ENCODE measurements around the gene STX8. TPM values are rescaled to one million over a fixed set of nuclear protein-coding genes. Genes with fewer than 3 reads are reported as not detected.

The STX8 gene
- total and polyA plus RNA-seq, 9 of the 15 experiments (the other 6 are each of a cell fraction or from before 2014, with no cell fraction given) = 14.6 to 42.5 (median 22.1) TPM

- TF ChIP-seq ZNF696 (CRISPR knock-in tag; conservative IDR thresholded peaks at IDR 0.05) (no peak), POLR2H (tag; IDR thresholded peaks at IDR 0.05; ENCODE audit: low read depth) (no peak), GTF2A2 (tag; IDR thresholded peaks at IDR 0.05) (no peak), CGGBP1 (CRISPR knock-in tag; IDR thresholded peaks at IDR 0.05) (no peak), TAF1 (IDR thresholded peaks at IDR 0.05; ENCODE audit: control insufficient read depth, extremely low read depth, insufficient read depth, low read length, severe bottlenecking) (no peak), ZNF512 (tag; IDR thresholded peaks at IDR 0.05) (no peak), HCFC1 (IDR thresholded peaks at IDR 0.05; ENCODE audit: low read depth, low read length) (no peak)
- TF ChIP-seq, protein P1, sequence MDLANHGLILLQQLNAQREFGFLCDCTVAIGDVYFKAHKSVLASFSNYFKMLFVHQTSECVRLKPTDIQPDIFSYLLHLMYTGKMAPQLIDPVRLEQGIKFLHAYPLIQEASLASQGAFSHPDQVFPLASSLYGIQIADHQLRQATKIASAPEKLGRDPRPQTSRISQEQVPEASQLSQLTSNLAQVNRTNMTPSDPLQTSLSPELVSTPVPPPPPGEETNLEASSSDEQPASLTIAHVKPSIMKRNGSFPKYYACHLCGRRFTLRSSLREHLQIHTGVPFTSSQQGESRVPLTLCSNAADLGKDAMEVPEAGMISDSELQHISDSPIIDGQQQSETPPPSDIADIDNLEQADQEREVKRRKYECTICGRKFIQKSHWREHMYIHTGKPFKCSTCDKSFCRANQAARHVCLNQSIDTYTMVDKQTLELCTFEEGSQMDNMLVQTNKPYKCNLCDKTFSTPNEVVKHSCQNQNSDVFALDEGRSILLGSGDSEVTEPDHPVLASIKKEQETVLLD (IDR thresholded peaks at IDR 0.05) = no peak
- Histone ChIP-seq H3K27me3 (ENCODE audit: control insufficient read depth in 2 of 2, insufficient read depth in 2 of 2, low read length in 2 of 2) (peaks cover 0 to 34% of the 10 kb centered on the region in 2 experiments; a peak in 2 of 5 replicates), H3K4me3 (no peak overlapping the region), H2AFZ (ENCODE audit: low read depth, low read length) (no peak overlapping the region), H3K9me3 (replicated peaks; ENCODE audit: control insufficient read depth, insufficient read depth, low read depth, low read length) (no peaks in the 10 kb centered on the region), H3K79me2 (ENCODE audit: control insufficient read depth, insufficient read depth, low read length) (no peaks in the 10 kb centered on the region), H3K4me1 (replicated peaks in 1 of 2; ENCODE audit: control insufficient read depth in 2 of 2, insufficient read depth in 2 of 2, low read length in 2 of 2) (peaks cover 0 to 4% of the 10 kb centered on the region in 2 experiments; a peak in 2 of 5 replicates), H4K20me1 (replicated peaks; ENCODE audit: control insufficient read depth, insufficient read depth, low read length) (0 out of 2 replicates have a peak, but pooled peaks cover 5% of the 10 kb centered on the region), H3K4me2 (ENCODE audit: insufficient read depth, low read length) (no peak overlapping the region), H3K36me3 (ENCODE audit: control insufficient read depth, insufficient read depth, low read length) (no peaks in the 10 kb centered on the region), H3K9me1 (ENCODE audit: control insufficient read depth, insufficient read depth, low read length) (no peaks in the 10 kb centered on the region), H3K9ac (ENCODE audit: insufficient read depth in 1 of 2, low read depth in 2 of 2, low read length in 2 of 2) (no peak overlapping the region), H3K27ac (ENCODE audit: extremely low read depth, low read depth, low read length) (no peak overlapping the region)
- 3% methylated on average over 4 of the region's 8 CpGs for WGBS (ENCODE audit: insufficient coverage, low coverage, missing lambda C conversion rate)
- FAIRE-seq = no peak
- in situ Hi-C loops (cut with MboI) = no loop called here
- POLR2A ChIA-PET = no interaction called here
- no TSS peak for BruUV-seq (replicated peaks)
- DNase-seq (ENCODE audit: extremely low read depth in 1 of 4, low spot score in 3 of 4) = no peak
- CTCF ChIA-PET (ENCODE audit: low intra/inter-chr PET ratio) = no interaction called here
- intact Hi-C loops (cut with micrococcal nuclease) = no loop called here
- ATAC-seq = no peak
Observed at GRCh38 chr17:9234389-9234945, 341.2 kb downstream of the STX8 start.
